HPDE6-E6E7 (cell line): ENCODE results near the gene SAMD10.
"Not testable (repeated sequence)": the region's sequence is repeated elsewhere in the genome, so short reads cannot be mapped to it uniquely, and the experiment has no call there.

ENCODE experiments used
- DNase-seq: peaks from one replicate; pipeline ENCODE4 v3.0.0; 2011; ENCODE audit warnings: missing footprints; ENCODE audit errors: extremely low spot score

The SAMD10 gene

GRCh38 chr20:64001607-64002011, 22.2 kb upstream of the SAMD10 start:
- no peak for DNase-seq

- DNase-seq: no peak
These were observed 21.5 kb upstream of the SAMD10 start for GRCh38 chr20:64000906-64001305.

- no peak for DNase-seq
These were observed 3.5 kb upstream of the SAMD10 start for GRCh38 chr20:63982937-63983336.

GRCh38 chr20:63980806-63981728, 1.6 kb upstream of the SAMD10 start, which contains the start of gene PRPF6:
TSS of gene PRPF6 (plus strand) at chr20:63981132. CDS start at chr20:63981246, 114 bp downstream.
- DNase-seq: peak; percentile 98

GRCh38 chr20:63980317-63980805, 919 bp upstream of the SAMD10 start:
- DNase-seq: peak; percentile 92

GRCh38 chr20:63979229-63979556, 249 bp downstream of the SAMD10 start:
- no peak for DNase-seq

- peak; percentile 91 for DNase-seq
These were observed 868 bp downstream of the SAMD10 start for GRCh38 chr20:63978319-63979228.

GRCh38 chr20:63977739-63978276, 1.6 kb downstream of the SAMD10 start:
- DNase-seq: peak; percentile 92

- DNase-seq: no peak
These were observed 2.3 kb downstream of the SAMD10 start for GRCh38 chr20:63976980-63977738.

- DNase-seq: not testable (repeated sequence)
These were observed 2.9 kb downstream of the SAMD10 start for GRCh38 chr20:63976511-63976910.

GRCh38 chr20:63974402-63975200, 4.8 kb downstream of the SAMD10 start:
- no peak for DNase-seq

GRCh38 chr20:63973636-63974401, 5.6 kb downstream of the SAMD10 start:
- DNase-seq: peak; percentile 95

GRCh38 chr20:63973160-63973479, 6.3 kb downstream of the SAMD10 start:
- DNase-seq: no peak

- DNase-seq: no peak
These were observed 6.9 kb downstream of the SAMD10 start for GRCh38 chr20:63972312-63973159.

GRCh38 chr20:63971960-63972311, 7.5 kb downstream of the SAMD10 start:
- DNase-seq: not testable (repeated sequence)

- no peak for DNase-seq
These were observed 8.6 kb downstream of the SAMD10 start for GRCh38 chr20:63970714-63971431.

- DNase-seq: peak; percentile 86
These were observed 9.4 kb downstream of the SAMD10 start, which contains the start of gene ZNF512B for GRCh38 chr20:63969838-63970713. TSS of gene ZNF512B (minus strand) at chr20:63969930. CDS start at chr20:63967950, 1,980 bp downstream.
